ENCODE data around the gene TAF15. TPM values are rescaled to one million over a fixed set of nuclear protein-coding genes. Genes with fewer than 3 reads are reported as not detected.

The TAF15 gene
- total RNA-seq, 4 donors from 2014 or later, result 55.9 to 79.8 (median 65.4) TPM

DNA sequence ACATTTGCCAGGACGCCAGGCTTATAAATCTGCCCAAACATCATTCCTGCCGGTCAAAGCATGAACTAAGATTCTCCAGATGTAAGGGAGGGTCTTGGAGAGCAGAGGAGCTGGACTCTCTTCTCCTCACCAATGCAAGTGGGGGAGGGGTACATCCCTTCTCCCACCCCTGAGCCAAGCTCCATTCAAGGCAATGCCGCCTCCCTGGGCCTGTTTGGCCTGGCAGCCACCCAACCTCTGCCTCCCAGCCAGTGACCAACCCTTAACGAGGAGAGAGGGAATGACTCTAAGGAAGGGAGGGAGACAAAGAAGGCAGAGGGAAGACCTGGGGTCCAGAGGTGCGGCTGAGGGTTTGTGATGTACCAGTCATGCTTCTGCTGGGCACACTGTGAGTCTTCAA, 34.8 kb upstream of the TAF15 start:
- DNase-seq, result peak; percentile 85 to 89
- Histone ChIP-seq H3K27ac (peak overlapping the region; percentile 79 to 96 (median 90)), H3K4me3 (replicated peaks in 1 of 3) (no peak overlapping the region)

DNA sequence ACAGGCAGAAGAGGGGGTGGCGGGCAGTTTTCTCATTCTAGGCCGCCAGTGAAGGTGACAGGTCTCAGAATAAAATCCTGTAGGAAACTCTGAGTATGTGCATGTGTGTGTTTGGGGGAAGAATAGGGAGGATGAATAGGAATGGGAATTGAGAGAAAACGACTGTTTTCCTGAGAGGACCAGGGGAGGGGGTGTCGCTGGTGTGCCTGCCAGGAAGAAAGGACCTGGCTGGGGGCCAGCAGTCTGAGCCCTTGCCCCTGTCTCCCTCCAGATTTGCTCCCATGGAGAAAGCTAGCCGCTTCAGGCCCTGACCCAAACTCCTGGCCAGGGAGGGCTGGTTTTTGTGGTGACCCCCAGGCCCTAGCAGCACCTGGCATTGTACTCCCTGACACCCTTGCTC, 34.2 kb upstream of the TAF15 start:
- H3K4me3 ChIP-seq (replicated peaks in 1 of 3), result no peak overlapping the region
- peak overlapping the region; percentile 79 to 96 (median 90) for H3K27ac ChIP-seq
- H3K4me1 ChIP-seq, result peaks cover 28 to 32% of the 10 kb centered on the region in 2 donors
- peak in 1 of 2 donors; percentile 33 for DNase-seq
- no peaks in the 10 kb centered on the region for H3K27me3 ChIP-seq
- TF ChIP-seq, protein P1, sequence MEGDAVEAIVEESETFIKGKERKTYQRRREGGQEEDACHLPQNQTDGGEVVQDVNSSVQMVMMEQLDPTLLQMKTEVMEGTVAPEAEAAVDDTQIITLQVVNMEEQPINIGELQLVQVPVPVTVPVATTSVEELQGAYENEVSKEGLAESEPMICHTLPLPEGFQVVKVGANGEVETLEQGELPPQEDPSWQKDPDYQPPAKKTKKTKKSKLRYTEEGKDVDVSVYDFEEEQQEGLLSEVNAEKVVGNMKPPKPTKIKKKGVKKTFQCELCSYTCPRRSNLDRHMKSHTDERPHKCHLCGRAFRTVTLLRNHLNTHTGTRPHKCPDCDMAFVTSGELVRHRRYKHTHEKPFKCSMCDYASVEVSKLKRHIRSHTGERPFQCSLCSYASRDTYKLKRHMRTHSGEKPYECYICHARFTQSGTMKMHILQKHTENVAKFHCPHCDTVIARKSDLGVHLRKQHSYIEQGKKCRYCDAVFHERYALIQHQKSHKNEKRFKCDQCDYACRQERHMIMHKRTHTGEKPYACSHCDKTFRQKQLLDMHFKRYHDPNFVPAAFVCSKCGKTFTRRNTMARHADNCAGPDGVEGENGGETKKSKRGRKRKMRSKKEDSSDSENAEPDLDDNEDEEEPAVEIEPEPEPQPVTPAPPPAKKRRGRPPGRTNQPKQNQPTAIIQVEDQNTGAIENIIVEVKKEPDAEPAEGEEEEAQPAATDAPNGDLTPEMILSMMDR (IDR thresholded peaks at IDR 0.05), result no peak
- no peak for TF ChIP-seq POLR2A (IDR thresholded peaks at IDR 0.05)
- intact Hi-C loops (cut with DNase I), result no loop called here
- no peaks in the 10 kb centered on the region for H3K36me3 ChIP-seq
- WGBS, 2 donors, result 61 to 62% methylated on average over 5 of the region's 5 CpGs
- H3K9me3 ChIP-seq, result no peaks in the 10 kb centered on the region

More for the DNA sequence above, 34.8 kb upstream of the TAF15 start:
- TF ChIP-seq, protein P1 (IDR thresholded peaks at IDR 0.05), result no peak
- peak in 1 of 2 donors; percentile 43 for TF ChIP-seq POLR2A (IDR thresholded peaks at IDR 0.05)
- intact Hi-C loops (cut with DNase I), result no loop called here
- 40 to 51% methylated on average over 3 to 5 of the region's 5 CpGs for WGBS, 2 donors
- no peaks in the 10 kb centered on the region for H3K36me3 ChIP-seq
- H3K9me3 ChIP-seq, result no peaks in the 10 kb centered on the region
- H3K4me1 ChIP-seq, result peaks cover 28 to 32% of the 10 kb centered on the region in 2 donors
- no peaks in the 10 kb centered on the region for H3K27me3 ChIP-seq

DNA sequence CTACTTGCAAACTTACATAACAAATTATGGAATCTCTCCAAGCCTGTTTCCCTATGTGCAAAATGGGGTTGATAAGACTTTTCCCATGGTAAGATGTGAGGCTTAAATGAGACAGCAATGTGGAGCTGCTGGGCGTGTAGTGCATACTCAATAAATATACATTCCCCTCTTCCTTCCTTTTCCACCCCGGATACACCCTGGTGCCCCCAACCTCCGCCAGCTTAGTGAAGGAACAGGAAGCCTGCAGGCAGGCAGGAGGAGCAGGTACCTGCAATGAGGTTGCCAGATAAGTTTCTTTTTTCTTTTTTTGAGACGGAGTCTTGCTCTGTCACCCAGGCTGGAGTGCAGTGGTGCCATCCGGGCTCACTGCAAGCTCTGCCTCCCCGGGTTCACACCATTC, 33.7 kb upstream of the TAF15 start:
- no peak for DNase-seq
- WGBS, 2 donors, result 73 to 75% methylated on average over 6 of the region's 6 CpGs
- Histone ChIP-seq H3K36me3 (no peaks in the 10 kb centered on the region), H3K9me3 (no peaks in the 10 kb centered on the region), H3K27ac (peak overlapping the region; percentile 79 to 96 (median 90)), H3K27me3 (no peaks in the 10 kb centered on the region), H3K4me3 (replicated peaks in 1 of 3) (no peak overlapping the region), H3K4me1 (peaks cover 30 to 32% of the 10 kb centered on the region in 2 donors)
- intact Hi-C loops (cut with DNase I), result no loop called here
- TF ChIP-seq POLR2A (IDR thresholded peaks at IDR 0.05), result no peak
- TF ChIP-seq, protein P1 (IDR thresholded peaks at IDR 0.05), result no peak

DNA sequence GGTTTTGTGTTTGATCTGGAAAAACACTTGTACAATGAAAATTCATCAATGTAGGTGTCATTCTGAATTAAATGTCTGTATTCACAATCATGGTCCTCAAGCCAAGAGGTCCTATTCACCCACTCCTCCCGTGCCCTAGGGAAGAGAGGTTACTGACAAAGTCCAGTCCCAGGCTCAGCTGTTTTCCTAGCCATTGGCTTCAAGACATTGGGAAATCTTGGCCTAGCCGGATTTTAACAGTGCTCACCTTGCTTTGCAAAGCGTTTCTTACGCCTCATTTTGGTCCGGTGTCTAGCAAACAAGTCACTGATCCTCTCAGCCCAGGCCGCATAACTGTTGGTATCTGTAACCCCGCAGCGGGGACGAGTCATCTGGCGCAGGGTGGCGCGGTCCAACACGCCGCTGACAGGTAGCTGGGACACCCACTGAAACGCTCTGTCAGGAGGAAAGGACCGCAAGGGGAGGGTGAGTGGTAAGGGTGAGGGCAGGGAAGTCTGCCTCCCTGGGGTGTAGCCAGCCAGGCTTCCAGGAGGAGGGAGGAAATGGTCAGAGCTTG, 30.6 kb upstream of the TAF15 start:
- no peak for DNase-seq
- Histone ChIP-seq H3K27me3 (no peaks in the 10 kb centered on the region), H3K9me3 (no peaks in the 10 kb centered on the region), H3K27ac (peak overlapping the region in 1 of 3 donors; percentile 17), H3K36me3 (no peaks in the 10 kb centered on the region), H3K4me3 (replicated peaks in 1 of 3) (no peak overlapping the region), H3K4me1 (peaks cover 48% of the 10 kb centered on the region in 2 donors)
- 95 to 97% methylated on average over 16 of the region's 16 CpGs for WGBS, 2 donors
- TF ChIP-seq, protein P1 (IDR thresholded peaks at IDR 0.05), result no peak
- no peak for TF ChIP-seq POLR2A (IDR thresholded peaks at IDR 0.05)
- intact Hi-C loops (cut with DNase I), result no loop called here

DNA sequence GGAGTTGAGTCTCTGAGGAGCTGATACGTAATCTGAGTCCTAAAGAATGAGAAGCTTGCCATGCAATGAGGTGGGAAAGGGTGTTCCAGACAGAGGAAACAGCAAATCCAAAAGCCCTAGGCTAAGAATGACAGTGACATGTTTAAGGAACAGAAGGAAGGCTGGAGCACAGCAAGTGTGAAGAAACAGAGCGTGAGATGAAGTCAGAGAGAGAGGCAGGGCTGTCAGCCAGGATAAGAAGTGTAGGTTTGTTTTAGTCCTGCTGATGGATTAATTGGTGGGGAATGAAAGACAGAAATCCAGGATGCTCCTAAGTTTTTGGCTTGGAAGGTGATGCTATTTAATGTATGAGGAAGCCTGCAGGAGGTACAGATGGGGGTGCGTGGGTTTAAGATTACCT, 28.3 kb upstream of the TAF15 start:
- H3K27ac ChIP-seq, result peak overlapping the region in 2 of 3 donors; percentile 41 to 58
- peaks cover 41 to 43% of the 10 kb centered on the region in 2 donors for H3K4me1 ChIP-seq
- no peaks in the 10 kb centered on the region for H3K36me3 ChIP-seq
- intact Hi-C loops (cut with DNase I), result no loop called here
- TF ChIP-seq POLR2A (IDR thresholded peaks at IDR 0.05), result no peak
- TF ChIP-seq, protein P1 (IDR thresholded peaks at IDR 0.05), result no peak
- H3K4me3 ChIP-seq (replicated peaks in 1 of 3), result no peak overlapping the region
- no peaks in the 10 kb centered on the region for H3K27me3 ChIP-seq
- DNase-seq, result no peak
- no peaks in the 10 kb centered on the region for H3K9me3 ChIP-seq
- WGBS, 2 donors, result 73 to 84% methylated on average over 3 of the region's 3 CpGs

All from thyroid gland (tissue), 4 donors.